GM21515 (cell line): Measurements from ENCODE around the gene ARAP1.

ENCODE experiments used
- ATAC-seq: cut with Tn5 transposase; IDR thresholded peaks from one replicate; pipeline ENCODE4 v1.9.1; 2021; ENCODE audit not compliant: unreplicated experiment

ARAP1 gene

DNA sequence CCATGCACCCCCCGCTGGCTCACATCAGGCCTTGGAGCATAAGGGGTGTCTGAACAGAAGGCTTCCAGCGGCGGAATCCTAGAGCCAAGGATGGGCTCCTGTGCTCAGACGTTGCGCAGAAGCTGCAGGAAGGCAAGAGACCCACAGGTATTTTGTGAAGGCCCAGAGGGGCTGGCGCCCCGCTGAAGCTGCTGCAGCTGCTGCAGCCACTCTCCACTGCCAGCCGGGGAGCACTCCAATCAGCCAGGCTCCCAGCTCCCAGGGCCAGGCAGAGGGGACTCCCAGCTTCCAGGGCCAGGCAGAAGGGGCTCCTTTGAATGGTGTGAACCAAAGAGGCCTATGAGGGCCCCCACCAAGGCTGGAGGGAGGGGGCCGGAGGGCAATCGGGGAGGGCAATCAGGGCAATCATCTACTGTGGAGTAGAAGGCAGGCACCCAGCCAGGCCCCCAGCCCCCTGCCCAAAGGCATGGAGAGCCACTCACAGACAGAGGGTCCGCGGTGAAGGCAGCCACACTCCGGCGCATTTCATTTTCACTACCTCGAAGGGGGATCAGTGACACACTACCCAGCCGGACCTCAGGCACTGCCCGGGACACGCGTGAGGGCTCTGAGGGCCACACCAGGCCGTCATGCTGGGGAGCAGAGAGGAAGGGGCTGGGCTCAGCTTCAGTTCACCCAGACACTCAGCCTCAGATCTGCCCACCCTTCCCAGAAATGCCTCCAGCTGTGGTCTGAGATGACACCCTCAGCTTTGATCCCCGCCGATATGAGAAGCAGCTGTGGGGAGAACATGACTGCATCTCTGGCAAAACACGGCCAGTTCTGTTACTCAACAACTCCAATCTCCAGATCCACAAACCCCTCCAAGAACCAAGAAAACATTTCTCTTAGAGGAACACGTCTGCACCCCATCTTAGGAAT lies 66.4 kb downstream of the ARAP1 start:
- ATAC-seq, result no peak

DNA sequence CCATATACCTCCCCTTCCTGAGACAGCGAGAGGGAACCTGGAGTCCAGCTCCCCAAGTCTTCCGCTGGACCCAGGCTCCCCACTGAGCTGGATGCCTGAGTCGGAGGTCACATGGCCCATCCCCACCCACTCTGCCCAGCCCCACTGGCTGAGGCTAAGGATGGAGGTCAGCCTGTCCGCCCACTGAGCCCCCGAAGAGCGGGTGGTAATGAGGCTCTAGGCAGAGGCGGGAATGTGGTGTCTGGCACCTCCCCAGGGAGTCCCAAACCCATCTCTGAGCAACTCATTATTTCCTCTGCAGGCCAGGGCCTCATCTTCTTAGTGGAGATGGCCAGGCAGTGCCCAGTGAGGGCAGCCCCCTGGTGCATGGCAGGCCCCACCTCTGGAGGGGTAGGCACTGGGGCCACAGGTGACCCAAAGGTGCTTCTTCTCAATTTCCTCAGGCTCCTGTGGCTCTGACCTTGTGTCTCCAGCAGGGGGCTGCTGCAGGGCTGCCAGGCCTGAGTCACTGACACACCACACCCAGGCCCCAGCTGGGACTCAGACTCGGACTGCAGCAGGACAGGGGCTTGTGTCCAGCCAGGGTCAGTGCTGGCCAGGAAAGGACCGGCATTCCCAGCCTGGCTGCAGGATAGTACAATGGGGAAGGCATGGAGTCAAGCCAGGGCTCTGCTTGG lies 67.8 kb downstream of the ARAP1 start:
- no peak for ATAC-seq

DNA sequence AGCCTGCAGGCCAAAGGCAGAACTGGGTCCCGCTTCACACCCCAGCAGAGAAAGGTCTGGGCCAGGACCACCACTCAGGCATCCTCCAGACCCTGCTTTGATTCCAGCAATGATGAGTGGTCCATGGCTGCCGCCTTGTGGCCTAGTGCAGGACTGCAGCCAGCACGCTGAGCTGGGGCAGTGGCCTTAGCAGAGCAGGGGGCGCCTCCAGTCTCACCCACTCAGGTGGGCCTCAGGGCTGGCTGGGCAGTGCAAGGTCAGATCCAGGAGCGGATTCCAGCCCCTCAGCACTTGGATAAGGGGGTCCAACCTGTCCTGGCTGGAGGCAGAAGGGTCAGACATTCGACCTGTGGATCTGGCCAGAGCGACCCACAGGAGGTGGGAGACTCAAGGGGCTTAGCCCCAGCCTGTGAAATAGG lies 68.4 kb downstream of the ARAP1 start:
- no peak for ATAC-seq

DNA sequence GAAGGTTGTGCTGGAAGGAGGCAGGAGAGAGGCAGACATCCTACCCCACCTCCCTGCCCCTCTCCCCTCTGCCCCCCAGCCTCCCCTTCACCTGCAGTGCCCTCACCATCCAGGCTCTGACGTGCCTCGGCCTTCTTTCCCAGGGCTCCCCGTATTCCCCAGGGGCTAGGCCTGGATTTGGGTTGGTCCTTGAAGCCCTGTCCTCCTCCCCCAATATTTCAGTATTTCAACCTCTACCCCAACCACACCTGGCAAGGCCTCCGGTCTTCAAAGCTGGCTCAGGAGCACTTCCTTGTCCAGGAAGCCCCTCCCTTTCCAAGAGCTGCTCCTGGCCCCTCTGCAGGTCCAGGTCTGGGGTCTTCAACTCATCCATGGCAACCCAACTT lies 69.4 kb downstream of the ARAP1 start:
- ATAC-seq, result no peak

DNA sequence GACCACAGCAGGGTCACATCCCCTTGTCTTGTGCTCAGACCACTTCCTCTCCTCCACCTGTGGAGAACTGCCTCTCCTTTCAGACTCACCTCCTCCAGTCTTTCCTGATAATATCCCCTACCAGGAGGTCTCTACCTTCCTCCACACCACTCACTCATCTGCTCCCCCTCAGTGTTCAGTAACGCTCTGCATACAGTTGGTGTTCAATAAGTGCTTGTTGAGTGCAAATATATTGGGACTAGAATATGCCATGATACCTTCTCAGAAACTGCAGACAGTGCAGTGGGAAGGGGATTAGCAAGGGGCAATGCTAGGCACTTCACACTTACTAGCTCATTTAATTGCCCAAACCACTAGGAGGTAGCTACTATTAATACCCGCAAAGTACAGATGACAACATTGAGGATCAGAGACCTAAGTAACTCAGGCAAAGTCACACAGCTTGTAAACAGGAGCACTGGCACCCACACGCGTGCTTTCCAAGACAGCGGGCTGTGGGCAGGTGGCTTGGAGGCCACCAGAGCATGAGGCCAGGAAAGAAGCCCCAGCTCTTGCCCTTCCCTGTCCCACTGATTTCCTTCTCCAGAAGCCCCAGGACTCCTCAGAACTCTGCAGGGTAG lies 69.9 kb downstream of the ARAP1 start:
- ATAC-seq, result no peak

DNA sequence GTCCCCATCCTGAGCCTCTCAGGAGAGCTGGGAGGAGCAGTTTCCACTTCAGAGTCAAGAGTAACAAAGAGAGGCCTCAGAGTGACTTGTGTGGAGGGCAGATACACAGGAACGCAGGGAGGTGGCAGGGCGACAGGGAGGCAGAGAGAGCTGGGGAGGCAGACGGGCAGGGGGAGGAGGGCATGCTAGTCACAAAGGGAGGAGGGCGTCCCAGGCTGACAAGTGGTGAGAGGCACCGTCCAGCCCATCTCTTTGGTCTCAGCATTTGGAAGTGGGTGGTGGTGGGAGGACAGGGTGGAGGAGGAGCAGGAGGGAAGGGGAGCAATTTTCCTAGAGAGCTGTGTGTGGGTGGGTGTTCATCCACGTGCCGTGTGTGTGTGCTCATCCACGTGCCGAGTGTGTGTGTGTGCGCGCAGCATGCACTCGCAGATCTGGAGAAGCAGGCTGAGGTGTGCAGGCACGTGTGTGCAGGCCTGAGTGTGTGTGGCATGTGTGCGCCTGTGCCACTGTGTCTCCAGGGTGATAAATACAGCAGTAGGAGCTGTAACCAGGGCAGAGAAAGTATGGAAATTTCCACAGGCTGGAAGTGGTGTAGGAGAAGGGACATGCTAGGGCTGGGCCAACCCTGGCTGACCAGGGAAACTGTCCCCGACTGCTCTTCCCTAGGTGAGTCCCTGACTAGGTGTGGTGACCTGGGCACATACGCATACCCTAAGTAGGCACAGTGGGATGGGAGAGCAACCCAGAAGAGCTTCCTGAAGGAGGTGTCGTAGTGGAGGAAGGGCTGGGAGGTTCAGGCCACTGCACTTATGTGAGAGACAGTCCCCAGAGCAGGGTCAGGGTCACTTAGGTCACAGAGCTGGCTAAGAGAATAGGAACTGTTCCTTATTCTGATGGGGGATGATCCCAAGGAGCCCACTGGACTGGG lies 70.7 kb downstream of the ARAP1 start:
- ATAC-seq, result no peak

DNA sequence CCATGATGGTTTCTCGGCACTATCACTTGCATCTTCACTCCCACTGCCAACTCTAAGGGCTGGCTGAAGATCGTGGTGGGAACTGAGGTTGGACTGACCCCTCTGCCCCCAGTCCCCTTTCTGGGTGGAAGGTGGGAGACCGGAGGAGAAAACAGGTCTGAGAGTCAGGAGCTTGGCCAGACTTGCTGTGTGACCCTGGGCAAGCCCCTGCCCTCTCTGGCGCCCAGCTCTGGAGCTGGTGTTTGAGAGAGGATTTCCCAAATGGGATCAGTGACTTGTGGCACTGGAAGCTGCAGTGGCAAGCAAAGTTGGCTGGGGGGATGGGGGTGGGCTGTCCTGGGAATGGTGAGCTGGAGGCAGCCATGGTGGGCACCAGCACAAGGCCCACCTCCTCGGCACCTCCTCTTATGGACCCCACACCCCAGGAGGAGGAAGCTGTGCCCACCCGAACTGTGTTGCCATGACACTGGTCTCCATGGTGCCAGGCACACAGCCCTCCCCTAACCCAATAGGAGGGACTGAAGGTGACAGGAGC lies 71.5 kb downstream of the ARAP1 start:
- no peak for ATAC-seq

DNA sequence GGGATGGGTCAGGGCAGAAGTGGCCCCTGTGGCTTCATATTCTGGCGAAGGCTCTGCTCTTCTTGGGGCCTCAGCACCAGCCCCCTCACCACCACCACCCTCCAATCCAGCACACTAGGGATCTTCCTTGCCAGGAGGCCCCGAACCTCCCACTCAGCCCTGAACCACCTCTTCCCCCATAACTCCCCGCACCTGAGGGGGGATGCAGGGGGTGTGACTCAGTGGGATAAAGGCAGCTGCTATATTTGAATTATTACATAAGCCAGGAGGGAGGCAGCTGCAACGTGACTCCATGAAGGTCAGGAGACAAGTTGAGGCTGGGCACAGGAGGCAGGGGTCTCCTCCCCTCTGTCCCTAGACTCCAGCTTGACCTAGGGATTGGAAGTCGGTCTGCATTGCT lies 72.3 kb downstream of the ARAP1 start:
- ATAC-seq, result no peak

DNA sequence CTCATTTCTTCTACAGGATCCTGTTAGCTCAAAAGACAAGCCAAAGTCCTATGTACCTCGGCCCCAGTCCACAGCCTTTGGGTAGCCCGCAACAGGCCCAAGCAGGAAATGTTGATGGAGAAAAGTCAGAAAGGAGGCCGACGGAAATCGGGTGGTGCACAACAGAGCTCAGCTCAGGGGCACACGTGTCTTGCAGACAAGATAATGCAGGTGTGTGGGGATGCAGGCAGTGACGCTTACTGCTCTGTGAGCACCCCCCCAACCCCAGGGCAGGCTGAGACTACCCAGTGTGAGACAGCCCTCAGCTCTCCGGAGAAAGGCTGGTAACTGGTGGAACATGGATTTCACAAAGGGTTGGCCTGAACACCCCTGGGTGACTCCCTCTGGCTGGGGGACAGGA lies 73.7 kb downstream of the ARAP1 start:
- no peak for ATAC-seq

DNA sequence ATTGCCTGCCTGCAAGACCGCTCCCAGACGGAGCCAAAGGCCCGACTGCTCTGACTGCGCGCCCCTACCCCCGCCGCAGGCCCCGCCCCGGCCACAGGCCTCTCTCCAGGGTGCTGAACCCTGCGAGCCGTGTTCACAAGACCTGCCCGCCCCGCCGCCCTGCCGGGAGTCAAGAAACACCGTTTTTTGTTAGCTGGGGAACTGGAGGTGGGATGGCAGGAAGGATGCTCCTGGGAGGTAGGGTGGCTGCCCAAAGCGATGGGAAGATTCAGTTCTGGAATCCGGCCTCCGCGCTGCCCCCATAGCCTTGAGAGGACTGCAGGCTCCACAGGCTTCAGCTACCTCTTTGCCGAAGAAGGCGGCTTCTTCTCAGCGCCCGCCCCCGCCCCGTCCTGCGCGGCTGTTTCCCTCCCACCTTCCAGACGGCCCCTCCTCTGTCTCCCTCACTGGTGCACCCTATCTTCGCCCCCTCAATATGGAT lies 75.3 kb downstream of the ARAP1 start:
- no peak for ATAC-seq

DNA sequence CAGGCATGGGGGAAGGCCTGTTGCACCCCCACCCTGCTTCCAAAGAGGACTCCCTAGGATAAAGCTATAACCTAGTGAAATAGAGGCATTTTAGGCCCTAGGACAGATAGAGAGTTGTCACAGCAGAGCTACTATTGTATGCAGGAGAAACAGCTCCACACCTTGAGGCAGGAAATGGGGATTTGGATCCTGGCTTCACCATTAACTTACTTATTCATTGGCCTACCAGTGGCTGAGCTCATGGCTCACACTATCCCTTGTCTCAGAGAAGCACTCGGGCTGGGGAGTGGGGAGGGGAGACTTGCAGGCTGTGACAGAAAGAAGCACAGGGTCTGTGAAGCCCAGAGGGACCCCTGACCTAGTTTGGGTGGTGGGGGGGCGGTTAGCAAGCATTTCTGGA lies 77.0 kb downstream of the ARAP1 start:
- ATAC-seq, result no peak

DNA sequence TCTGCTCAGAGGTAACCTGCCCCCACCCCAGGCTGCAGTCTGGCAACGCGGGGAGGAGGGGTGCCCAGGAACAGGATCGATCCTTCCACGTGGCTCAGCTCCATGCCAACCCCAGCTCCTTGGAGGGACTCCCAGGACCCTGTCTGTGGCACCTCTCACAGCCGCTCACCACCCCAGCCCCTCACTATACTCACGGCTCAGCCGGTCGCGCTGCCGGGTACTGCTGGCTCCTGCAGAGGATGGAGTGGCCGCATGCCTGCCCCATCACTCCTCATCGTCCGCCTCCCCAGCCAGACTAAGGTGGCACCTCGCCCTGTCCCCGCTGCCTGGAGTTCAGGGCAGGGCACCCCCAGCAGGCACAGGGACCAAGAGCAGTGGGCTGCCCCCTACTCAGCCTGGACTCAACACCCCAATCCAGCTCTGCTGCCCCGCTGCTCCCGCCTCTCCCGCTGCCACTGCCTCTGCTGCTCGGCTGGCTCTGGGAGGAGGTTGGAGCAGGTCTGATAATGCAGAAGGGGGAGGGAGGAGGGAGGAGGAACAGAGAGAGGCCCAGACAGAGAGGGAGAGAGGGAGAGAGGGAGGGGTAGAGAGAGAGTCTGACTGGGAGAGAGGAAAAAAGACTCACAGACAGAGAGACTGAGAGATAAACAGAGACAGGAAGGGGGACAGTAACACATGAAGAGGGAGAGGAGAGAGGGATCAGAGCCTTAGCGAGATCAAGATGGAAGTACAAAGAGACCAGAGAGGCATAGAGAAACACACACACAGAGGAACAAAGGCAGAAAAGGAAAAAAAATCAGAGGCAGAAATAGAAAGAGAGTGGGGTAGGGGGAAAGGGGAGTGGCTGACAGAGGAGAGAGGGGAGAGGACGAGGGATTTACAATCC lies 78.0 kb downstream of the ARAP1 start, which contains the start of gene PDE2A:
Gene PDE2A (minus strand): TSS at position 480 of the 886 bp plus-strand sequence. CDS start 215 bp downstream, at position 265.
- ATAC-seq, result no peak

DNA sequence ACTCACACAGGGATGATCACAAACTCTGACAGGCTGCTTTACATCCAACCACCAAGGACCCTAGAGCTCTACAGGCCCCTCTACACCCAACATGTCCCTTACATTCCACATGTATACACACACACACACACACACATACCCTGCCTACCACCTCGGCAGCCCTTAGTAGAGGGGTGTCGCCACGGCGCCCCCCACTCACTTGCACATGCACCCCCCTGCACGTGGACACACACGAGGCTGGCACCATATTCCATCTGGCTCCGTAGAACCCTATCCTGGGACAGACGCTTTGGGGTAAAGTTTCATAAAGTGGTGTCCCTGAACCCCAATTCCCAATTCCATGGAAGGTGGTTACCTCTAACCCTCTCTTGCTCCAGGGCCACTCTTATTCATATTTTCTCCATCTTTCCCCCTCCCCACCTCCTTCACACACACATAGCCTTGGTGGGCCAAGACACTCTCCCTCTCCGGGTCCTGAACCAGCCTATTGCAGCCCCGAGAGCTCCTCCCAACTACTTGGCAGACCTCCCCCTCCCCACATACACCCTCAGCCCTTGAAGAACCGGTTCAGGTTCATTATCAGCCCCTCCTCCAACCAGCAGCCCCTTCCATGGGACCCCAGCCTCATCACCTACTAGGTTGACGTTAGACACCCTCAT lies 78.8 kb downstream of the ARAP1 start:
- no peak for ATAC-seq

DNA sequence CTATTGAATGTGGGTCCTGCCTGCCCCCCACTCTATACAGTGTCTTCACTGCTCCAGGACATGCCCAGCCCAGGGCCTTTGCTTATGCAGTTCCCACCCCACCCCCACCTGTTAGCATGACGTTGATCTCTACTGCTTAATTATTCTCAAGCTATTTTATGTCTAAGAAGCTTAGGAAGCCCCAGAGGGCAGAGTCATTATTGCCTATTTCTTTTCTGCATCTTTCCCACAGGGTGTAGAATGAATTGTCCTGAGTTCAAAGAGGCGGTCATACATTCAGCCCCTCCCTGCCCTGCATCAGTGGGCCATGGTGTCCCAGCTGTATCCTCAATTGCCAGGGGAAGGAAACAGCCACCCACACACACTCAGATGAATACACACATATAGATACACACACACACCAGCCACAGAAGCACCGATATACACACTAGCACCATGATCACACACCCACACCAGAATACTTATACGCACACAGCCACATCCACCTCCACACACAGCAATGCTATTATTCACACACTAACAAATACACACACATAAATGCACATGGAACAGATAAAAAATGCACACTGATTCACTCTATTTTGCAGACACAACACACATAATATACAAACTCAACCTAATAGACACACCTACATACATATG lies 79.5 kb downstream of the ARAP1 start:
- no peak for ATAC-seq

DNA sequence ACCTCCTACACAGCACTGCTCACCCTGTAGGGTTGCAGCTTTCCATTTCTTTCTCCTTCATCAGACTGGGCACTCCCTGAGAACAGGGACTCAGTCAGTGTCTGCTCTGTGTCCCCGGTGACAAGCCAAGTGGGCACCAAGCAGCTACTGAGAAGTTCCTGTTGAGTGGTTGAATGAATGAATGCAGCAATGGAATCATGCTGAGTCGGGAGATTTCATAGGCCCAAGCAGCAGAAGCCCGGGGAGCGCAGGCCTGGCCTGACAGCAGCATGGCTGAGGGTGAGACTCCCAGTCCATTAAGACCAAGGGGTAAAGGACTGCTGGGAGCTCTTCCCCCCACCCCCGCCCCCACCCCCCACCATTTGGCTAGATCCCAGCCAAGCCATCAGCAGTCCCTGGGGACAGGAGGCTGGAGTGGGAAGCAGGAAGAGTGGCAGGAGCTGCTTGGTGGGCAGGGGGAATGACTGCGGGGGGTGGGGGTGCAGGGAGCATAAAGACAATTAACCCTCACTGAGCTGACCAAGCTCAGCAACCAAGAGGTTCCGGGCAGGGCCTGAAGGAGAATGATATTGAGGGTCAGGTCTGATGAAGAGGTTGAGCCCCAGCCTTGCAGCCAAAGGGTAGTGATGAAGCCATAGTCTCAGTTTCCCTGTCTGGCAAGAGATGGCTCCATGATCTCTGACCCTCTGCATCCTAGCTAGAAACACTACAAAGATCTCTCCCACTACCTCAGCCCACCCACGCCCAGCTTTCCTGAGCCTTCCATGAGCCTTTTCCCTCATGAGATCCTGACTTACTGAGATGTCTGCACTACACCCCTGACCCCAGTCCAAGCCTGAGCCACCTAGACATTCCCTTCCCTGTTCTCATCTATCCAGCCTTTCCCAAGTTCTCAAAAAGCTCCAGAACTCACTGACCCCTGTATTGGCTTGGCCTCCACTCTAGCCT lies 80.8 kb downstream of the ARAP1 start:
- no peak for ATAC-seq

DNA sequence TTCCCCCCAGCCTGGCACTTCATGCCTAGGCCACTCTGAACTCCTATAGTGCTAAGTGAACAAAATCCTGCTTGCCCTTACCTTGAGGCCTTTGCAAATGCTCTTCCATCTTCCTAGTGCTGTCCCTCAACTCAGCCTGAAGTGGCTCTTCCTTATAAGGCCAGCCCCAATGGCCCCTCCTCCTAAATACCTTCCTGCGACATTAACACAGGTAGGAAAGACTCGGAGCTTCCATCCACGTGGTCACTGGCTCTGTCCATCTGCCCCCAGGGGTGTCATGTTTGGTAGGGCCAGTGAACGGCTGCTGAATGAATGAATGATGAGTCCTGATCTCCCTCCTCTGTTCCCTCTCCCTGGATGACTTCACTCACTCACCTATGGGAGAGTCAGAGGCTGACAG lies 82.2 kb downstream of the ARAP1 start:
- no peak for ATAC-seq

DNA sequence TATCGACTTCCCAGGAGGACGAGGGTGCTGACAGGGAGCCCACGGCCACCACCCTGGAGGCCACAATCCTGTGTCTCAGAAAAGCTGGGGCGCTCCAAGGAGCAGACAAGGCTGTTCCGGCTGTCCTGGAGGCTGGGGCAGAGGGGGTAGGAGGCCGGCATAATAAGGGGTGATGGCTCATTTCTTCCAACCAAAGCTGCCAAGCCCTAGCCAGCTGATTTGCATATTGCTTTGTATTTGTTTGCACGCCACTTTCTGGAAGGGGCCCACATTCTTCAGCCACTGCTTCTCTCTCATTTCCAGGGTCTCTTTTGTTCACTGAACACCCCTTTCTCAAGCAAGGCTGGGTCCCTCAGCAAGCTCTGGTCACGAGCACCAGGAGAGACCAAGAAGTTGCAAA lies 82.7 kb downstream of the ARAP1 start:
- ATAC-seq, result no peak
